Activated CD4-positive, alpha-beta T cell treated with anti-CD3 and anti-CD28 coated beads for 36 hours (primary cell): ENCODE results near the gene TTC3. TPM values are rescaled to one million over a fixed set of nuclear protein-coding genes. Genes with fewer than 3 reads are reported as not detected.
"Not testable (repeated sequence)": the region's sequence is repeated elsewhere in the genome, so short reads cannot be mapped to it uniquely, and the experiment has no call there.

Experiments
- ATAC-seq: fragments of 200-7000 bp; cut with Tn5 transposase; one replicate; pipeline ENCODE4 v1.10.0; 2021; ENCODE audit warnings: mild to moderate bottlenecking, moderate library complexity
- CTCF ChIA-PET: fragments of 350-600 bp; sonication (Branson Sonifier 250); formaldehyde crosslinking; loops from one replicate; lab custom pipeline; 2021; ENCODE audit warnings: antibody characterized with exemption; lab: Charles Lee
- POLR2A ChIA-PET: fragments of 350-600 bp; sonication (Branson Sonifier 250); formaldehyde crosslinking; loops from one replicate; lab custom pipeline; 2021; ENCODE audit warnings: antibody characterized with exemption, inconsistent platforms; lab: Charles Lee
- DNase-seq: peaks from one replicate; pipeline ENCODE4 v3.0.0-alpha.2; 2020
- H3K27ac Mint-ChIP-seq: one replicate; pipeline ENCODE4 v1.8.0; 2021; ENCODE audit warnings: mixed read lengths
- H3K27me3 Mint-ChIP-seq: one replicate; pipeline ENCODE4 v1.8.0; 2021; ENCODE audit warnings: mixed read lengths
- H3K36me3 Mint-ChIP-seq: one replicate; pipeline ENCODE4 v1.8.0; 2021; ENCODE audit warnings: low read depth, mixed read lengths
- H3K4me1 Mint-ChIP-seq: one replicate; pipeline ENCODE4 v1.8.0; 2021; ENCODE audit warnings: mixed read lengths
- H3K4me3 Mint-ChIP-seq: one replicate; pipeline ENCODE4 v1.8.0; 2021; ENCODE audit warnings: mild to moderate bottlenecking, moderate library complexity, mixed read lengths
- H3K9me3 Mint-ChIP-seq: one replicate; pipeline ENCODE4 v1.8.0; 2021; ENCODE audit warnings: low read depth, mixed read lengths
- intact Hi-C, 2 experiments: fragments of 100-400 bp; cut with DNase I in 1 of 2; cut with micrococcal nuclease in 1 of 2; formaldehyde crosslinking; loops; one replicate each; pipeline versions ENCODE4 v1.14.2 to v1.15.1; 2022 to 2024; cut with DNase I, micrococcal nuclease
- total RNA-seq, 2 experiments: library from RNA; stranded (reverse); gene quantifications; one replicate each; pipeline ENCODE4 v1.2.3, GENCODE V29; 2021

Gene TTC3
- total RNA-seq, 2 experiments from 2014 or later, result 65.1 to 78.9 TPM

GRCh38 chr21:37043818-37044217, 29.2 kb upstream of the TTC3 start:
- ATAC-seq (no peak), DNase-seq (no peak)
- Mint-ChIP-seq H3K27ac (no peak overlapping the region), H3K27me3 (no peaks in the 10 kb centered on the region), H3K4me1 (peaks cover 10% of the 10 kb centered on the region), H3K36me3 (no peaks in the 10 kb centered on the region), H3K9me3 (no peaks in the 10 kb centered on the region), H3K4me3 (no peak overlapping the region)
- CTCF ChIA-PET, result no interaction called here
- intact Hi-C loops, result no loop called here
- POLR2A ChIA-PET, result no interaction called here

GRCh38 chr21:37044643-37045042, 28.4 kb upstream of the TTC3 start:
- no peak overlapping the region for H3K27ac Mint-ChIP-seq
- H3K4me3 Mint-ChIP-seq, result no peak overlapping the region
- no peak for ATAC-seq
- intact Hi-C loops, result no loop called here
- POLR2A ChIA-PET, result no interaction called here
- H3K4me1 Mint-ChIP-seq, result peaks cover 10% of the 10 kb centered on the region
- CTCF ChIA-PET, result interaction anchor here (0.9 kb wide), 1 partner anchor 107 kb away, joined by 3 read pairs; no protein-coding TSS in a partner anchor
- no peak for DNase-seq
- no peaks in the 10 kb centered on the region for H3K27me3 Mint-ChIP-seq
- no peaks in the 10 kb centered on the region for H3K36me3 Mint-ChIP-seq
- no peaks in the 10 kb centered on the region for H3K9me3 Mint-ChIP-seq

- intact Hi-C loops, result no loop called here
- POLR2A ChIA-PET, result no interaction called here
- DNase-seq, result no peak
- CTCF ChIA-PET, result interaction anchor here (0.9 kb wide), 1 partner anchor 107 kb away, joined by 3 read pairs; no protein-coding TSS in a partner anchor
- peak; percentile 23 for ATAC-seq
- no peak overlapping the region for H3K4me3 Mint-ChIP-seq
- no peak overlapping the region for H3K27ac Mint-ChIP-seq
- H3K4me1 Mint-ChIP-seq, result peaks cover 10% of the 10 kb centered on the region
- H3K27me3 Mint-ChIP-seq, result no peaks in the 10 kb centered on the region
- no peaks in the 10 kb centered on the region for H3K9me3 Mint-ChIP-seq
- H3K36me3 Mint-ChIP-seq, result no peaks in the 10 kb centered on the region
Measured at GRCh38 chr21:37045149-37045548, 27.9 kb upstream of the TTC3 start.

- ChIA-PET CTCF (interaction anchor here (0.7 to 0.9 kb wide), 2 partner anchors 108 to 382 kb away, joined by 3 read pairs; no protein-coding TSS in a partner anchor), POLR2A (no interaction called here)
- Mint-ChIP-seq H3K4me3 (no peak overlapping the region), H3K27ac (no peak overlapping the region), H3K36me3 (no peaks in the 10 kb centered on the region), H3K9me3 (no peaks in the 10 kb centered on the region), H3K4me1 (peaks cover 10% of the 10 kb centered on the region), H3K27me3 (no peaks in the 10 kb centered on the region)
- no peak for DNase-seq
- intact Hi-C loops, result no loop called here
- no peak for ATAC-seq
Measured at GRCh38 chr21:37045556-37045955, 27.5 kb upstream of the TTC3 start.

- intact Hi-C loops, result no loop called here
- ChIA-PET POLR2A (no interaction called here), CTCF (no interaction called here)
- Mint-ChIP-seq H3K27ac (no peak overlapping the region), H3K27me3 (no peaks in the 10 kb centered on the region), H3K4me1 (peaks cover 10% of the 10 kb centered on the region), H3K36me3 (no peaks in the 10 kb centered on the region), H3K4me3 (no peak overlapping the region), H3K9me3 (no peaks in the 10 kb centered on the region)
- DNase-seq, result no peak
- ATAC-seq, result no peak
Measured at GRCh38 chr21:37047079-37047478, 26.0 kb upstream of the TTC3 start.

GRCh38 chr21:37049741-37050140, 23.3 kb upstream of the TTC3 start:
- H3K4me1 Mint-ChIP-seq, DNase-seq, H3K4me3 Mint-ChIP-seq, H3K27ac Mint-ChIP-seq, intact Hi-C loops, POLR2A ChIA-PET, H3K27me3 Mint-ChIP-seq, H3K9me3 Mint-ChIP-seq, CTCF ChIA-PET, H3K36me3 Mint-ChIP-seq, ATAC-seq: not testable (repeated sequence)

GRCh38 chr21:37055271-37055855, 17.7 kb upstream of the TTC3 start:
- Mint-ChIP-seq H3K27ac (no peak overlapping the region), H3K9me3 (no peaks in the 10 kb centered on the region), H3K27me3 (no peaks in the 10 kb centered on the region), H3K36me3 (no peaks in the 10 kb centered on the region), H3K4me3 (no peak overlapping the region), H3K4me1 (peaks cover 2% of the 10 kb centered on the region)
- ChIA-PET CTCF (no interaction called here), POLR2A (no interaction called here)
- DNase-seq, result no peak
- intact Hi-C loops, result no loop called here
- no peak for ATAC-seq

- CTCF ChIA-PET, result no interaction called here
- no peak overlapping the region for H3K4me3 Mint-ChIP-seq
- intact Hi-C loops, result no loop called here
- ATAC-seq (no peak), DNase-seq (no peak)
- H3K4me1 Mint-ChIP-seq, result peaks cover 2% of the 10 kb centered on the region
- no peaks in the 10 kb centered on the region for H3K27me3 Mint-ChIP-seq
- H3K27ac Mint-ChIP-seq, result no peak overlapping the region
- H3K36me3 Mint-ChIP-seq, result no peaks in the 10 kb centered on the region
- POLR2A ChIA-PET, result no interaction called here
- no peaks in the 10 kb centered on the region for H3K9me3 Mint-ChIP-seq
Measured at GRCh38 chr21:37057614-37058013, 15.4 kb upstream of the TTC3 start.

- no peaks in the 10 kb centered on the region for H3K27me3 Mint-ChIP-seq
- intact Hi-C loops, result no loop called here
- H3K9me3 Mint-ChIP-seq, result no peaks in the 10 kb centered on the region
- no peaks in the 10 kb centered on the region for H3K36me3 Mint-ChIP-seq
- no peak for DNase-seq
- H3K4me1 Mint-ChIP-seq, result peaks cover 2% of the 10 kb centered on the region
- ChIA-PET CTCF (no interaction called here), POLR2A (no interaction called here)
- no peak for ATAC-seq
- H3K27ac Mint-ChIP-seq, result no peak overlapping the region
- no peak overlapping the region for H3K4me3 Mint-ChIP-seq
Measured at GRCh38 chr21:37058261-37058660, 14.8 kb upstream of the TTC3 start.

- POLR2A ChIA-PET, result interaction anchor here (0.5 kb wide), 1 partner anchor 508 kb away, joined by 3 read pairs; no protein-coding TSS in a partner anchor
- CTCF ChIA-PET, result interaction anchor here (0.8 to 1.1 kb wide), 2 partner anchors 70 to 452 kb away, joined by 3 to 4 read pairs; no protein-coding TSS in a partner anchor
- Mint-ChIP-seq H3K9me3 (no peaks in the 10 kb centered on the region), H3K27me3 (no peaks in the 10 kb centered on the region), H3K4me3 (no peak overlapping the region), H3K27ac (no peak overlapping the region), H3K4me1 (peaks cover 2% of the 10 kb centered on the region), H3K36me3 (no peaks in the 10 kb centered on the region)
- intact Hi-C loops, result no loop called here
- ATAC-seq (no peak), DNase-seq (no peak)
Measured at GRCh38 chr21:37059181-37059580, 13.9 kb upstream of the TTC3 start.

- Mint-ChIP-seq H3K9me3 (no peaks in the 10 kb centered on the region), H3K4me3 (no peak overlapping the region), H3K27ac (no peak overlapping the region), H3K27me3 (no peaks in the 10 kb centered on the region), H3K4me1 (peaks cover 2% of the 10 kb centered on the region), H3K36me3 (peaks cover 3% of the 10 kb centered on the region)
- ATAC-seq (peak; percentile 99), DNase-seq (peak; percentile 57)
- intact Hi-C loops, result no loop called here
- ChIA-PET POLR2A (no interaction called here), CTCF (interaction anchor here (0.5 to 1.2 kb wide), 3 partner anchors 26 to 453 kb away, joined by 3 read pairs; no protein-coding TSS in a partner anchor)
Measured at GRCh38 chr21:37060296-37060695, 12.8 kb upstream of the TTC3 start.

- intact Hi-C loops, result no loop called here
- POLR2A ChIA-PET, result interaction anchor here (0.6 kb wide), 1 partner anchor 111 kb away, joined by 4 read pairs; no protein-coding TSS in a partner anchor
- no peaks in the 10 kb centered on the region for H3K27me3 Mint-ChIP-seq
Measured at GRCh38 chr21:37061926-37062592, 11.0 kb upstream of the TTC3 start.

More at GRCh38 chr21:37061926-37062592, 11.0 kb upstream of the TTC3 start:
- CTCF ChIA-PET, result no interaction called here
- H3K27ac Mint-ChIP-seq, result no peak overlapping the region
- ATAC-seq (no peak), DNase-seq (no peak)
- H3K9me3 Mint-ChIP-seq, result no peaks in the 10 kb centered on the region
- peaks cover 2% of the 10 kb centered on the region for H3K4me1 Mint-ChIP-seq
- peaks cover 5% of the 10 kb centered on the region for H3K36me3 Mint-ChIP-seq
- H3K4me3 Mint-ChIP-seq, result no peak overlapping the region
